Measurements from ENCODE around the gene RNF208.

The RNF208 gene

GRCh38 chr9:137235424-137236237, 13.6 kb upstream of the RNF208 start:
- DNase-seq (ENCODE audit: extremely low read depth, low read depth): no peak
- TF ChIP-seq CTCF (IDR thresholded peaks at IDR 0.05; ENCODE audit: low read depth, low read length): no peak

- no peak for TF ChIP-seq CTCF (IDR thresholded peaks at IDR 0.05; ENCODE audit: low read depth, low read length)
- DNase-seq (ENCODE audit: extremely low read depth, low read depth): no peak
Measured at GRCh38 chr9:137234758-137235423, 12.9 kb upstream of the RNF208 start.

GRCh38 chr9:137234055-137234697, 12.1 kb upstream of the RNF208 start:
- TF ChIP-seq CTCF (IDR thresholded peaks at IDR 0.05; ENCODE audit: low read depth, low read length): no peak
- no peak for DNase-seq (ENCODE audit: extremely low read depth, low read depth)

GRCh38 chr9:137233143-137233980, 11.3 kb upstream of the RNF208 start:
- no peak for DNase-seq (ENCODE audit: extremely low read depth, low read depth)
- TF ChIP-seq CTCF (IDR thresholded peaks at IDR 0.05; ENCODE audit: low read depth, low read length): no peak

- no peak for TF ChIP-seq CTCF (IDR thresholded peaks at IDR 0.05; ENCODE audit: low read depth, low read length)
- DNase-seq (ENCODE audit: extremely low read depth, low read depth): no peak
Measured at GRCh38 chr9:137232510-137232909, 10.5 kb upstream of the RNF208 start.

GRCh38 chr9:137232101-137232500, 10.1 kb upstream of the RNF208 start:
- no peak for TF ChIP-seq CTCF (IDR thresholded peaks at IDR 0.05; ENCODE audit: low read depth, low read length)
- DNase-seq (ENCODE audit: extremely low read depth, low read depth): no peak
